ENCODE results near the gene VPS51. TPM values are rescaled to one million over a fixed set of nuclear protein-coding genes. Genes with fewer than 3 reads are reported as not detected.

Gene VPS51
- total RNA-seq, 4 donors from 2014 or later, result 96.1 to 447 (median 140) TPM

- DNase-seq, result peak; percentile 91 to 95
Measured at GRCh38 chr11:65134952-65135632, 39.1 kb downstream of the VPS51 start.

GRCh38 chr11:65135633-65136145 is 39.7 kb downstream of the VPS51 start:
- no peaks in the 10 kb centered on the region for H3K27me3 ChIP-seq
- intact Hi-C loops (cut with DNase I; ENCODE audit: low total_unique reads), result no loop called here
- DNase-seq, result no peak

More at GRCh38 chr11:65134952-65135632, 39.1 kb downstream of the VPS51 start:
- no peaks in the 10 kb centered on the region for H3K36me3 ChIP-seq
- H3K4me1 ChIP-seq, result peaks cover 0 to 13% of the 10 kb centered on the region in 2 donors
- H3K4me3 ChIP-seq, result peak overlapping the region; percentile 57 to 64
- H3K27ac ChIP-seq, result peak overlapping the region; percentile 96 to 97
- H3K9me3 ChIP-seq, result no peaks in the 10 kb centered on the region
- TF ChIP-seq CTCF (IDR thresholded peaks at IDR 0.05) (peak in 1 of 4 experiments; percentile 9), POLR2A (IDR thresholded peaks at IDR 0.05) (peak; percentile 37 to 48)
- intact Hi-C loops (cut with DNase I; ENCODE audit: low total_unique reads), result no loop called here
- H3K27me3 ChIP-seq, result no peaks in the 10 kb centered on the region

GRCh38 chr11:65136515-65137096 is 40.6 kb downstream of the VPS51 start:
- DNase-seq, result no peak
- Histone ChIP-seq H3K4me3 (no peak overlapping the region), H3K27ac (no peak overlapping the region), H3K27me3 (no peaks in the 10 kb centered on the region), H3K36me3 (no peaks in the 10 kb centered on the region), H3K9me3 (no peaks in the 10 kb centered on the region), H3K4me1 (peaks cover 0 to 13% of the 10 kb centered on the region in 2 donors)
- intact Hi-C loops (cut with DNase I; ENCODE audit: low total_unique reads), result no loop called here
- TF ChIP-seq CTCF (IDR thresholded peaks at IDR 0.05), result no peak
- TF ChIP-seq POLR2A (IDR thresholded peaks at IDR 0.05), result no peak

More at GRCh38 chr11:65135633-65136145, 39.7 kb downstream of the VPS51 start:
- H3K4me1 ChIP-seq, result peaks cover 0 to 13% of the 10 kb centered on the region in 2 donors
- TF ChIP-seq POLR2A (IDR thresholded peaks at IDR 0.05) (no peak), CTCF (IDR thresholded peaks at IDR 0.05) (no peak)
- H3K36me3 ChIP-seq, result no peaks in the 10 kb centered on the region
- H3K27ac ChIP-seq, result peak overlapping the region; percentile 96 to 97
- H3K4me3 ChIP-seq, result peak overlapping the region; percentile 57 to 64
- no peaks in the 10 kb centered on the region for H3K9me3 ChIP-seq

GRCh38 chr11:65141896-65142494 is 46.0 kb downstream of the VPS51 start:
- no peak for DNase-seq
- Histone ChIP-seq H3K36me3 (no peaks in the 10 kb centered on the region), H3K9me3 (no peaks in the 10 kb centered on the region), H3K27ac (no peak overlapping the region), H3K4me1 (no peaks in the 10 kb centered on the region), H3K4me3 (no peak overlapping the region), H3K27me3 (no peaks in the 10 kb centered on the region)
- TF ChIP-seq CTCF (IDR thresholded peaks at IDR 0.05) (no peak), POLR2A (IDR thresholded peaks at IDR 0.05) (no peak)
- intact Hi-C loops (cut with DNase I; ENCODE audit: low total_unique reads), result no loop called here
